NCI-H146 treated with DMSO at 0.1 percent for 48 hours (cell line): ENCODE measurements around the gene AHDC1.
"Not testable (repeated sequence)": the region's sequence is repeated elsewhere in the genome, so short reads cannot be mapped to it uniquely, and the experiment has no call there.

ENCODE experiments used
- DNase-seq: peaks from one replicate; lab custom pipeline; 2025; ENCODE audit not compliant: unreplicated experiment; lab: John Stamatoyannopoulos, UW

Gene AHDC1, protein sequence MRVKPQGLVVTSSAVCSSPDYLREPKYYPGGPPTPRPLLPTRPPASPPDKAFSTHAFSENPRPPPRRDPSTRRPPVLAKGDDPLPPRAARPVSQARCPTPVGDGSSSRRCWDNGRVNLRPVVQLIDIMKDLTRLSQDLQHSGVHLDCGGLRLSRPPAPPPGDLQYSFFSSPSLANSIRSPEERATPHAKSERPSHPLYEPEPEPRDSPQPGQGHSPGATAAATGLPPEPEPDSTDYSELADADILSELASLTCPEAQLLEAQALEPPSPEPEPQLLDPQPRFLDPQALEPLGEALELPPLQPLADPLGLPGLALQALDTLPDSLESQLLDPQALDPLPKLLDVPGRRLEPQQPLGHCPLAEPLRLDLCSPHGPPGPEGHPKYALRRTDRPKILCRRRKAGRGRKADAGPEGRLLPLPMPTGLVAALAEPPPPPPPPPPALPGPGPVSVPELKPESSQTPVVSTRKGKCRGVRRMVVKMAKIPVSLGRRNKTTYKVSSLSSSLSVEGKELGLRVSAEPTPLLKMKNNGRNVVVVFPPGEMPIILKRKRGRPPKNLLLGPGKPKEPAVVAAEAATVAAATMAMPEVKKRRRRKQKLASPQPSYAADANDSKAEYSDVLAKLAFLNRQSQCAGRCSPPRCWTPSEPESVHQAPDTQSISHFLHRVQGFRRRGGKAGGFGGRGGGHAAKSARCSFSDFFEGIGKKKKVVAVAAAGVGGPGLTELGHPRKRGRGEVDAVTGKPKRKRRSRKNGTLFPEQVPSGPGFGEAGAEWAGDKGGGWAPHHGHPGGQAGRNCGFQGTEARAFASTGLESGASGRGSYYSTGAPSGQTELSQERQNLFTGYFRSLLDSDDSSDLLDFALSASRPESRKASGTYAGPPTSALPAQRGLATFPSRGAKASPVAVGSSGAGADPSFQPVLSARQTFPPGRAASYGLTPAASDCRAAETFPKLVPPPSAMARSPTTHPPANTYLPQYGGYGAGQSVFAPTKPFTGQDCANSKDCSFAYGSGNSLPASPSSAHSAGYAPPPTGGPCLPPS (N-terminal part only)

DNA sequence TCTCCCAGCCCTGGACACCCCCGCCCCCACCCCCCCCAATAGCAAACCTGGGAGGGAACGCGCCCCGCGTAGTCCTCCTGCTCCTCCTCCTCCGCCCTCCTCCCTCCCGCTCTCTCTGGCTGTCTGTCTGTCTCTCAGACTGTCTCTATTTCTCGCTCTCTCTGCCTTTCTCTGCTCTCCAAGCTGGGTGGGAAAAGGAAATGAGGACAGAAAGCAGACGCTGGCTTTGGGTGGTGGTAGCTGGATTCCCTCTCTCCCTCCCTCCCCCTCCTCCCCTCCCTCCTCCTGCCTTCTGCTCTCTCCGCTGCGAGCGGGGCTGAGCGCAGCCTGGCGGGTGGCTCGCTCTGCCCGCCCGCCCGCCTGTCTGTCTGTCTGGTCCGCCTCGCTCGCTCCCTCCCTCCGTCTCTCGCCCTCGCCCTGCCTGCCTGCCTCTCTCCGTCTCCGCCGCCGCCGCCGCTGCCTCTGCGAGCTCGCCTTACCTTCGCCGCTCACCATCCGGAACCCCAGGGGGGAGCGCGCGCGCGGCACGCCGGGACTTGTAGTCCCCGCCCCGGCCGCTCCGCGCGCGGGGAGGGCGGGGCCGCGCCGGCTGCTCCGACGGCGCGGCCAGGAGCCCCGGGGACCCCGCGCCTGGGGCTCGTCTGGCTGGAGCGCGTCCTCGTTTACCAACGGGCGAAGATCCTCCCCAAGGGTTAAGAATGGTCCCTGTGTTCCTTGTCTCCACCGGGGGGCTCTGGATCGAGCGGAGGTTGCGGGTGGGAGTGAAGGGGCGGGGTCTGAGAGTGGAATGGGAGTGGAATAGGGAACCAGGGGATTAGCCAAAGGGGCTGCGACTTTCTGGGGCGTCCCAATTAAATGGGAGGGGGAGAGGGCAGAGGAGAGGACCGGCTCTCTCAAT is at the start of gene AHDC1:
Gene AHDC1 (minus strand): TSS at position 464 of the 898 bp plus-strand sequence. CDS start 52,029 bp downstream, outside the sequence.
- peak; percentile 60 for DNase-seq

DNA sequence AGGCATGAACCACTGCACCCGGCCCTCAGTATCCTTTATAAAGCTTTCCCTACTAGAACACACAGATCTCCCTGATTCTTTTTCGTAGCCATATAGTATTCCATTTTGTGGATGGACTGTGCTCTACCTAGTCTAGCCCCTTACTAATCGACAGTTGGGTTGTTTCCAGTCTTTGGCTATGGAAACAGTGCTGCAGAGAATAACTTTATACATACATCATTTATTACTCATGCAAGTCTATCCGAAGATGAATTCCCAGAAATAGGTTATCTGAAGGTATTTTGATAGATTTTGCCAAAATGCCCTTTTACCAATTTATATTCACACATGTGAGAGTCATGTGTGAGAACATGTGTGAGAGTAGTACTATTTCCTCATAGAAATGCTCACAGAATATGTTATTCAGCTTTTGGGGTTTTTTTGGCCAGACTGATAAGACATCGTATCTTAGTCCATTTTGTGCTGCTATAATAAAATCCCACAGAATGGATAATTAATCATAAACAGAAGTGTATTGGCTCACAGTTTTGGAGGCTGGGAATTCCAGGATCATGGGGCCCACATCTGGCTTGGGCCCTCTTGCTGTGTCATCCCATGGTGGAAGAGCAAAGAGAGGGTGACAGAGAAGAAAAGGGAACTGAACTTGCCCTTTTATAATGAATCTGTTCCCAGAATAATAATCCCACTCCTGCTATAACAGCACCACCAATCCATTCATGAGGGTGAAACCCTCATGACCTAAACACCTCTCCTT is 48.3 kb upstream of the AHDC1 start:
- DNase-seq = no peak

DNA sequence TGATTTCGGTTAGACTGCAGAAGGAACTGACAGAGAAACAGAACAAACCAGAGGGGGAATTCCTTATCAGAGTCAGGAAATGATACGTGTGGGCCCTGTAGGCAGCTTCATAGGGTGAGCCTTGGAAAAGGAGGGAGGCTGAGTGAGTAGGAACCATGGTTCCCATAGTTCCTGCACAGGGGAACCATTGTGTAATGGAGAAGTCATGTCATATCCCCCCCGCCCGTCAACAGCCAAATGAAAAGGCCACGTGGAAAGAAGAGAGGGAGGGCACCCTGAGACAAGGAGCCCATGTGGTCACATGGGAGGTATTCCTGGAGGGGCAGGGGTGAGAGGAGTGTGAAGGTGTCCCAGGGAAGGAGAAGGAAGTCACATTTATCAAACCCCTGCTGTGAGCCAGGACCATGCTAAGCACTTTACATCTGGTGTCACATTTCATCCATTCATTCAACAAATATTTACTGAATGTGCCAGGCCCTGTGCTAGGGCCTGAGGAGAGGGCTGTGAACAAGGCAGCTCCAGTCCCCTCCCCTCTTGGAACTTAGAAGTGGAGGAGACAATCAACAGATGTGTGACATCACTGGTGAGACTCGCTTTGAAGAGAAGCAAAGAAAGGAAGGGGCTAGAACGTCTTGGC is 46.7 kb upstream of the AHDC1 start:
- no peak for DNase-seq

DNA sequence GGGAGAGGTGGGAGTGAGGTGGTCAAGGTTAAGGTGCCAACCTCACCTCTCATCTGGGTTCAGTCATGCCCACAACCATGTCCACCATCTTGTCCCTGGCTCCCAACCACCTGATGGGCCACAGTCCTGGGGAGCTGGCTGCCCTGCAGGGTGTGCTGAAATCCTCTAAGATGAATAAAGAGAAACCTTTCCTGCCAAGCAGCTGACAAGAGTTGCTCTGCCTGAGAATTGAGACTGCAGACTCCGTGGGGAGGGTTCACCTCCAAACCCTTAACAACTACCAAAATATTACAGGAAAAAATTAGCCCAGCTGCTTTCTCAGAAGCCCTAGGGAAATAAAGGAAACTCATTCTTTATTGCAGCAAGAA is 46.2 kb upstream of the AHDC1 start:
- DNase-seq = no peak

DNA sequence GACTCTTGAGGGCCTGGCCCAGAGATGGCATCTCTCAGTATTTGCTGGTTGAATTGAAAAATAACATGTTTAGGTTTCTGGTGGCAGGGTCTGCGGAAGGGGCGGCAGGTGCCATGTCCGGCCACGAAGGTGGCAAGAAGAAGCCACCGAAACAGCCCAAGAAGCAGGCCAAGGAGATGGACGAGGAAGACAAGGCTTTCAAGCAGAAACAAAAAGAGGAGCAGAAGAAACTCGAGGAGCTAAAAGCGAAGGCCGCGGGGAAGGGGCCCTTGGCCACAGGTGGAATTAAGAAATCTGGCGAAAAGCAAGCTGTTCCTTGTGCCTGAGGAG is 45.3 kb upstream of the AHDC1 start:
- no peak for DNase-seq

DNA sequence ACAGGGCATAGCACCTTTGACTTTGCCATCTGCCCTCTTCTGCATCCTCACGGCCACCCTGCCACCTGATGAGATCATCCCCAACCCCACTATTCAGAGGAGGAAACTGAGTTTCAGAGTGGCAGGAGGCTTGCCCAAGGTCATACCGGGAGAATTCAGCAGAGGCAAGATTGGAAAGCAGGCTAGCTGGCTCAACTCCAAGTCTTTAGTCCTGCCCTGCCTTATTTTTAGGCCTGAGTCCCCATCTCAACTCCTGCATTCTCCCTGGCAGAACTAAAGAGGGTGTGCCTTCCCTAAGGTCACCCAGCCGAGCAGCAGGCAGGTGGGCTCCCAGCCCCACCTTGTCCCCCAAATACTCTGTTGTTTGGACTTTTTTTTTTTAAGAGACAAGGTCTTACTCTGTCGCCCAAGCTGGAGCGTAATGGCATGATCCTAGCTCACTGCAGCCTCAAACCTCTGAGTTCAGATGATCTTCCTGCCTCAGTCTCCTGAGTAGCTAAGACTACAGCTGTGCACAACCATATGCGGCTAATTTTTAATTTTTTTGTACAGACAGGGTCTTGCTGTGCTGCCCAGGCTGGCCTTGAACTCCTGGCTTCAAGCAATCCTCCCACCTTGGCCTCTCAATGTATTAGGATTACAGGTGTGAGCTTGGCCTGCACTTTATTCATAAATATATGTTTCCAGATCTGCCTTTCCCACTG is 44.8 kb upstream of the AHDC1 start:
- DNase-seq = no peak

DNA sequence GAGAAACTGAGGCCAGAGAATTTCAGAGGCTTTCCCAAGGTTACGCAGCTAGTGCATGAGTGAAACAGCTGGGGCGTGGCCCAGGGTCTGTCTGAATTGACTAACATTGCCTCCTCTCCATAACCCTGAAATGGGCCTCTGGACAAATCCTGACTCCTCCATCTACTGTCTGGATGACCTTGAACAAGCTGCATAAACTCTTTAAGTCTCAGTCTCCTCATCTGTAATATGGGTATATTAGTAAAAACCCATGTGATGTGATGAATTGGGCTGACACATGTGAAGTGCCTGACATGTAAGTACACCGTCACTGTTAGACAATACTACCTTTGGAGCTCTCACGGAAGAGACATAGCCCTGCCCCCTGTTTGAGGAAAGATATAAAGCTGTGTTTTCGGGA is 43.4 kb upstream of the AHDC1 start:
- no peak for DNase-seq

DNA sequence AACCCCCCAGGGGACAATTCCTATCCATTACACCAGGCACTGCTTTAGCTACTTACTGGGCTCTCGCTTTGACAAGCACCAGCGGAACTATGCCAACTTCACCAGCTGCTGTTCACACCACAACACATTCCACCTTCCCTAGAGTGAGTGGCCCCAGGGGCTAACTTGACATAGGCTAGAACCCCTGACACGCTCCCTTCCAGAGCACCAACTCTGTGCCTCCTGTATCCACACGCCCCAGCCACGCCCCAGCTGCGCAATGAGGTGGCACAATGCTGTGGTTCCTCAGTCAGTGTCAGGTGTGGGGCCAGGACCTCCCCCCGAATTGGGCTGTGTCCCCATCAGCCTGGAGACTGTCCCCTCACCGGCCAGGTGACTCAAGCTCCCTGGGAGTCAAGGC is 42.7 kb upstream of the AHDC1 start:
- DNase-seq = no peak

DNA sequence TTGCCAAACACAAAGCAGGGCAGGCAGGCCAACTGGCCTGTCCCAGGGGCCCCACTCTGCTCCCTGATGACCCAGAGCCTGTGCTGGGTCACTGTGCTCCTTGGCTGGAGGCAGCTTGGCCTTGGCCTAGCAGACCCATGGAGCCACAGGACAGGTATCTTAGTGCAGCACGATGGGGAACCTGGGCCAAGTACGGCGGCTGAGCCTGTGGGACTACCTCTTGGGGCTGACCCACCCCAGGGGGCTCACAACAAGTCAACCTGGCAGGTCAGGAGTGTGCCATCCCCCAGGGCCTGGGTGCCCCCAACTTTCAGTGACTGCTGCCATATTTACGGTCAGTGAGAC is 41.1 kb upstream of the AHDC1 start:
- DNase-seq = no peak

DNA sequence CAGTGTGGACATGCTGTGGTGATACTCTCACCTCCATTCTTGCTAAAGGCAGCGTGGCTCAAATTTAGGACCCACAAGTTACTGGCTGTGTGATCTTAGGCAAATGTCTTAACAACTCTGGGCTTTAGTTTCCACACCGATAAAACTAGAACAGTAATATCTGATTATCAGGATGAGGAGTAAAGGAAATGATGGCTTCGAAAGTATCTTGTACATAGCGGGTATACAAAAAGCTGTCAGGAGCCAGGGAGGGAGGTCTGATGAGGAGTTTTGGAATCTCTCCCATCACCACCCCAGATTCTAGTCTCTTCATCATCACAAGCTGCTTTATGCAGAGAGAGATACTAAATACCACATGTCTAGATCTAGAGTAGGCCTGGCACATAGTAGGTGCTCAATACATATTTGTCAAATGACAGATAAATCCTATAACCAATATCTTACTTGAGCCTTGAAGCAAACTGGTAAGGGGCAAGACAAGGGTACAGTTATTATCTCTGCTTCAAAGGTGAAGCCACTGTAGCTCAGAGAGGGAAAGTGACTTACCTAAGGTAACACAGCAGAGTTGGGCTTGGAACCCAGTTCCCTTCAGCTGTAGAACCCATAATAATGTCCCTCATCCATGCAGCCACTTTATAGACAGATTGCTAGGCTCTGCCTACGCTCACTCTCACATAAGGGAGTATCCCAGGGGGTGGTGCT is 40.6 kb upstream of the AHDC1 start:
- DNase-seq = no peak

DNA sequence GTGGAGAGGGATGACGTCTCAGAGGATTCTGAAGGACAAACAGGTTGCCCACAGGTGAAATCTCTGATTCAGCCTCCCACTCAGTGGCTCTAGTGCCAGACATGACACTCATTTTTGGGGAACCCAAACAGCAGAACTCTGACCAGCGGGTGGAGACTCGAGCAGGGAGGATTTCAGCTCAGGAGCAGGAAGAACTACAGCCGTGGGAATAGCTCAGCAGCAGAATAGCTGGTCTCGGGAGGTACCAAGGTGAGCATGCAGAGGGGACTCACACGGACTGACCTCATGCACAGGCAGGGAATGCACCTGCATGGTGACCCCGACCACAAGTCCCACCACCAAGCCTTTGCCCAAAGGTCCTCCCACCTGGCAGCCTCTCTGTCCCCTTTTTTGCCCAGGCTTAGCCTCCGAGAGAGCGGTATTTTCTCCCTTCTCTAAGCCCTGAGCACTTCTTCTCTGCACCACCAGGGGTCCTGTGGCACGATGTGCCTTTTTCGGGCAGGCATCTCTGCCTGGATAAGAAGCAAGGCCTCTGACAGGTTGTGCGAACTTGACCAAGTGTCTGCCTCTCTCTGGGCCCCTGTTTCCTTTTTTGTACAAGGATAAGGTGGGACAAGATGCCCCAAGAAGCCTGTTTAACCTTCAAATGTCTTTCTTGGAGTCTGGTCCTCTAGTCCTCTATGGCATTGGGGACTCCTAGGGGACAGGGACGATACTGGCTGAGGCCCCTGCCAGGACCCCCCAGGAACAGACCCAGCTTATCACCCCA is 39.8 kb upstream of the AHDC1 start:
- DNase-seq = no peak

DNA sequence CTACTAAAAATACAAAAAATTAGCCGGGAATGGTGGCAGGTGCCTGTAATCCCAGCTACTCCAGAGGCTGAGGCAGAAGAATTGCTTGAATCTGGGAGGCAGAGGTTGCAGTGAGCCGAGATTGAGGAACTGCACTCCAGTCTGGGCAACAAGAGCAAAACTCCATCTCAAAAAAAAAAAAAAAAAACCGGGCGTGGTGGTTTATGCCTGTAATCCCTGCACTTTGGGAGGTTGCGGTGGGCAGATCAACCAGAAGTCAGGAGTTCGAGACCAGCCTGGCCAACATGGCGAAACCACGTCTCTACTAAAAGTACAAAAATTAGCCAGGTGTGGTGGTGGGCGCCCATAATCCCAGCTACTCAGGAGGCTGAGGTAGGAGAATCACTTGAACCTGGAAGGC is 36.6 kb upstream of the AHDC1 start:
- not testable (repeated sequence) for DNase-seq

DNA sequence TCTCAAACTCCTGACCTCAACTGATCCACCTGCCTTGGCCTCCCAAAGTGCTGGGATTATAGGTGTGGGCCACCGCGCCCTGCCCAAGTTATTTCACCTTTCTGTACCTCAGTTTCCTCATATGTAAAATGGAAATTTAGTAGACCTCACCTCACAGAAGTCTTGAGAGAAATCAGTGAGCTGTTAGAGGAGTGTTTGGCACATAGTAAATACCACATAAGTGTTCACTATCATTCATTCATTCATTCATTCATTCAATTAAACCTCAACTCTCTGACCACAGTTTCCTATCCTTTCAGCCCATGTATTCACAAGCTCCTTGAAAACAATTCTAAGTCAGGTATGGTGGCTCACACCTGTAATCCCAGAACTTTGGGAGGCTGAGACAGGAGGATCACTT is 34.9 kb upstream of the AHDC1 start:
- no peak for DNase-seq

DNA sequence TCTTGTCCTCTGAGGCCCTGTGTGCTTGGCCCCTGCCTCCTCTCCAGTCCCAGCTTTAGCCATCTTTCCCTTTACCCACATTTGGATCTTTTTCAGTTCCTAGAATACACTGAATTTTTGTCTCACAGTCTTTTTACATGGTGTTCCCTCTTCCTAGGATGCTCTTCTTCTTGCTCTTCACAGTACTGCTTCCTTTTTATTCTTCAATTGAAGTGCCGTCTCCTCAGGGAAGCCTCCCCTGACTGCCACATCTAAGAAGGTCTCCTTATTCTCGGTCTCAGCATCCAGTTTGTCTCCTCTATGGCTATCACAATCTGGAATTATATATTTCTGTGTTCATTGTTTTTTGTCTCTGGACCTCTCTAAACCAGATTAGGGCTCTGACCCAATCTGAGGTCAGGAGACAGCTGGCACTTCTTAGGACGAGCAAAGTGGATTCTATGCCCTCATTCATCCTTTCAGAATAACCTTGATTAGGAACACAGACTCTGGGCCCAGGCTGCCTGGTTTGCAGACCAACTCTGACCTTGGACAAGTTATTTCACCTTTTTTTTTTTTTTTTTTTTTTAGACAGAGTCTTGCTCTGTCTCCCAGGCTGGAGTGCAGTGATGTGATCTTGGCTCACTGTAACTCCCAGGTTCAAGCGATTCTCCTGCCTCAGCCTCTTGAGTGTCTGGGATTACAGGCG is 34.2 kb upstream of the AHDC1 start:
- DNase-seq = no peak

DNA sequence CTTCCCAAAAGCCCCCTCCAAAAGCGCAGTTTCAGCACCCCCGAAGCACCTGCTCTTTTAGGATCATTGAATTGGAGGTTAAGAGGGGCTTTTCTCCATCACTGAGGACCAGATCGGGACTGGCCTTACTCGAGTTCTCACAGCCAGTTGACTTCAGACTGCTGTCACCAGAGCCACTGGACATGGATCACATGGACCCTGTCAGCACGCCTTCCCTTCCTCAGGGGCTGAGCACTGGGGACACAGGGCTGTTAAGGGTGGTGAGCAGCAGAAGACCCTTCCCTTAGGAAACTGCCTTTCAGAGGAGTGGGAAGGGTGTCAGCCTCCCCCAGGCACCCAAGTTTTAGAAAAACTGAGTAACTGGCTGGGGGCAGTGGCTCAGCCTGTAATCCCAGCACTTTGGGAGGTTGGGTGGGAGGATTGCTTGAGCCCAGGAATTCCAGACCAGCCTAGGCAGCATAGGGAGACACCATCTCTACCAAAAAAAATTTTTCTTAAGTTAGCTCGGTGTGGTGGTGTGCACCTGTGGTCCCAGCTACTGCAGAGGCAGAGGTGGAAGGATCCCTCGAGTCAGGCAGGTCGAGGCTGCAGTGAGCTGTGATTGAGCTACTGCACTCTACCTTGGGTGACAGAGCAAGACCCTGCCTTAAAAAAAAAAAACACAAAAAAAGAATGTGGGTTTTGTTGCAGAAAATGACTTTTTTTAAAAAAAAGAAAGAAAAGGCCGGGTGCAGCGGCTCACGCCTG is 31.6 kb upstream of the AHDC1 start:
- no peak for DNase-seq

DNA sequence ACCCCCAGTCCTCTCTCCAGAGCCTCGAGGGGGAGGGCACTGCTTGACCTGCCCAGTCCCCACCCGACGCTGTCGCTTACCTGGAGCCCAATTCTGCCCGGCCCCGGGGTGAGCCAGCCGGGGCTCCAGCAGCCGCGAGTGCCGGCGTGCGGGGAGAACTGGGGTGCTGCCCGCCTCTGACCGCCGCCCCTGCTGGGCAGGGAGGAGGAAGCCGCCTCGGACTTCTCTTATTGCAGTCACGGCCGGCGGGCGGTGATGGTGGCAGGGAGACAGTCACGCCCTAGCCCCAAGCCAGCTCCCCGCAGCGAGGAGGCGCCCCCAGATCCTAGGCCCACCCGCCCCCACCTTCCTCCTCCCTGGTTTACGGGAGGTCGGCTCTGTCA is 31.0 kb upstream of the AHDC1 start, which contains the start of gene FGR:
Gene FGR (minus strand): TSS at position 201 of the 383 bp plus-strand sequence. CDS start 11,269 bp downstream, outside the sequence.
- DNase-seq = no peak
